Stimulated activated CD4-positive, alpha-beta T cell treated with anti-CD3 and anti-CD28 coated beads, Interleukin-15, amount 100 ng/mL, for 24 hours (primary cell): ENCODE measurements around the gene PKP4.
"Not testable (repeated sequence)": the region's sequence is repeated elsewhere in the genome, so short reads cannot be mapped to it uniquely, and the experiment has no call there.

Experiments used
- DNase-seq: peaks from one replicate; pipeline ENCODE4 v3.0.0-alpha.2; 2020

PKP4 gene

DNA sequence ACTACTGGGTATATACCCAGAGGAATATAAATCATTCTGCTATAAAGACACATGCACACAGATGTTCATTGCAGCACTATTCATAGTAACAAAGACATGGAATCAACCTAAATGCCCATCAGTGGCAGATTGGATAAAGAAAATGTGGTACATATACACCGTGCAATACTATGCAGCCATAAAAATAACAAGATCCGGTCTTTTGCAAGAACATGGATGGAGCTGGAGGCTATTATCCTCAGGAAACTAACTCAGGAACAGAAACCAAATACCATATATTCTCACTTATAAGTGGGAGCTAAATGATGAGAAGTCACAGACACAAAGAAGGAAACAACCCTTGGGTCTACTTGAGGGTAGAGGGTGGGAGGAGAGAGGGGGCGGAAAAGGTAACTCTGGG is 16.5 kb downstream of the PKP4 start:
- DNase-seq, result not testable (repeated sequence)

DNA sequence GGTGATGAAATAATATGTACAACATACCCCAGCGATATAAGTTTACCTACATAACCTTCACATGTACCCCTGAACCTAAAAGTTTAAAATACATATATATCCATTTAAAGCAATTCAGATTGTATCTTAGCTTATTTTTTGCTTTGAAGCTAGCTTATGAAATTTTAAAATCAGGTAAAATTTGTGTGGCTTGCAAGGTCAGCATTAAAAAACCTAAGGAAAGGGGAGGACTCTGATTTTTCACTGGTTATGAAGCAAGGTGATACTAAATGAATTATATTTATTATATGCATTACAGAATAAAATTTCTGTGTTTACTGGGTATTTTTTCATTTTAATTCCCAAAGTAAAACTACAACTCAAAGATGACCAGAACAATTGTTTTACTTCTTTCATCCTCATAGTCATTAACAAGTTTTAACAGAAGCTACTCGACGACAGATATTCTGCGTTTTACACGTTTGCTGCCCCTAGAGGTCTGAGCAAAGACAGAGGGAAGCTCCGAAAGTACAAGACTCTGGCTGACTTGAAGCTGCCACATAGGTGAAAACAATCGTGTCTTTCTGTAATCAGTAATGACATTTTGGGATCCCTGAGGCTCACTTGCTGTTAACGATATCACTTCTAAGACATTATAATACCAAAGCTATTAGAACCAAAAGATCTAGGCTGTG is 17.1 kb downstream of the PKP4 start:
- DNase-seq, result no peak

DNA sequence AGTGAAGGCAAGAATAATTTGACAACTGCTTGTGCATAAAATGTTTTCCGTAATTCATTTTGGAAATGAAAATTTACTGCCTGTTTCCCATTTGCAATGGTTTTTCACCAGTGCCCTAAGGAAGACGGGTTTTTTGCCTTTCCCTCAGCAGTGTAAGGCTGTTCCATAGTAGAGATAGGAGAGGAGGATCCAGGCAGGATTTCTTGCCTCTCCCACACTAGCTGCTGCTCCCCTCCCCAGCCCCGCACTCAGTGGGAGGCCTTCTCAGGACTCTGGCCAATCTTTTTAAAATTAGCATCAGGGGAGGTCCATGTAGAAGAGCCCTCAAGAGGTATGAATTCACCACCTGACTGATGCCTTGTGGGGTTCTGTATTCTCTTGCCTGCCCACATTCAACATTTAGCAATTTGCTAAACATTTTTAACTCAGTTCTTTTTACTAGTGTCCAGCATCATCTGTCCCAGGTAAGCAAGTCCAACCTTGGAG is 17.8 kb downstream of the PKP4 start:
- not testable (repeated sequence) for DNase-seq

DNA sequence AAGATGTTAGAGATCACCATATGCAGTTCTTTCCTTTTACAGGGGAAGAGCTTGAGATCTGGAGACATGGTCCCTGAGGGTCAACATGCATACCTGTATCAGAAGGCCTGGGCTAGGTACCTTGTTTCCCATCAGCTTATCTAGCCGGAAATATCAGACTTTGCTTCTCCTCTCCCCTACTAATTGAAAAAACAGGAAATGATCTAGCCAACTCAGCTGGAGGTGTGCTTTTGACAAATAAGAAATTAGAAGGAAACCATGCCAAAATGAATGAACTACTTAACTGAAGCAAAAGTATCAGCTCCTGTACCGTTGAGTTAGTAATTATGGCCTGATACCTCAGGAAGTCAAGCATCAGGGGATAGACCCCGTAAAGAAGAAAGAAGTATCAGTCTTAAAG is 20.4 kb downstream of the PKP4 start:
- no peak for DNase-seq

DNA sequence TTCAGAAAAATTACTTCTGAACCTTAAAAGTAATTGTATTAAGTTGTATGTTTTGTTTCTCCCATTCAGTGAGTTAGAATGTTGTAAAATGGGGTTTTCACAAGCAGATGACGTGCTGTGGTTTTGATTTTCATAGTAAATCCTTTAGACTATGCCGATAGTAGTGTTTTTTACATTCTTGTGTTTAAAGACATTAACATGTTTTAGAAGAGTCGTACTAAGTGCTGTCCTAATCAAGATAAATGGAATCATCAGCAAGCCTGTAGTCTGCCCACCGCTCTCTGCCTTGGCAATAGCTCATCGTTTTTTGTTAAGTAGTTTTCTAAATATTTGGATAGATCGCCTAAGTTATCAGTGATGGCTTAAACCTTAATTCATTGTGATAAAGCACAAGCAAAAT is 21.5 kb downstream of the PKP4 start:
- DNase-seq, result no peak

DNA sequence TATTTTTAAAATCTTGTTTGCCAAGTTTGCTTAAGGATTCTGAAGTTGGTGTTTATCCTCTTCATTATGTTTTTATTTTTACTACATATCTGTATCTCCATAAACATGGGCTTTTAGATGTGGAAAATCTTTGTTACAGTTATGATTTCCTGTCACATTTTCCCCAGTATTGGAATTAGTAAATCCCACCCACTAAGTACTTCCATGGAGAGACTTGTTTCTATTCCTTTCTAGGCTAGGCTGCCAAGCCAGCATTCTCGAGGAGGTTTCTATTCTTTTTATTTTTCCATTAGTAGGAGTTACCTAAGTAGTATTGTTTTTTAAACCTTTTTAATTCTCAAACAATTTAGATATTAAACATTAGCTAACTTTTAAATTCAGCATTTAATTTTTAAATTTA is 22.1 kb downstream of the PKP4 start:
- DNase-seq, result no peak

DNA sequence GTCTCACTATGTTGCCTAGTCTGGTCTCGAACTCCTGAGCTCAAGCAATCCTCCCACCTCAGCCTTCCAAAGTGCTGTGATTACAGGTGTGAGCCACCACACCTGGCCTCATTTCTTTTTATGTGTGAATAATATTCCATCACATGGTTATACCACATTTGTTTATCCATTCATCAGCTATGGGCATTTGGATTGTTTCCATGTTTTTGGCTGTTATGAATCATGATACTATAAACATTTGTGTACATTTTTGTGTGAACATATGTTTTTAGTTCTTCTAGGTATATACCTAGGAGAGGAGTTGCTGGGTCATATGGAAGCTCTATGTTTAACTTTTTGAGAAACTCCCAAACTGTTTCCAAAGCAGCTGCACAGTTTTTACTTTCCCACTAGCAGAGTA is 24.4 kb downstream of the PKP4 start:
- no peak for DNase-seq

DNA sequence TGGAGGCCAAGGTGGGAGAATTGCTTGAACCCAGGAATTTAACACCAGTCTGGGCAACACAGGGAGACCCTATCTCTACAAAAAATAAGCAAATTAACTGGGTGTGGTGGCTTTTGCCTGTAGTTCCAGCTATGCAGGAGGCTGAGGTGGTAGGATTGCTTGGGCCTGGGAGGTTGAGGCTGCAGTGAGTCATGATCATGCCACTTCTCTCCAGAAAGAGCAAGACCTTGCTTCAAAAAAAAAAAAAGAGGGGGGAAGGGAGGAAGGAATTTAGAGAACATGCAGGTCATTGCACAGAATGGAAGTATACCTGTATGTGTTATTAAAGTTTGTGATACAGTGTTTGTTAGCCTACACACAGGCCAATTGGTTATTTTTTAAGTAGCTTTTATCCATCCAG is 25.8 kb downstream of the PKP4 start:
- no peak for DNase-seq

DNA sequence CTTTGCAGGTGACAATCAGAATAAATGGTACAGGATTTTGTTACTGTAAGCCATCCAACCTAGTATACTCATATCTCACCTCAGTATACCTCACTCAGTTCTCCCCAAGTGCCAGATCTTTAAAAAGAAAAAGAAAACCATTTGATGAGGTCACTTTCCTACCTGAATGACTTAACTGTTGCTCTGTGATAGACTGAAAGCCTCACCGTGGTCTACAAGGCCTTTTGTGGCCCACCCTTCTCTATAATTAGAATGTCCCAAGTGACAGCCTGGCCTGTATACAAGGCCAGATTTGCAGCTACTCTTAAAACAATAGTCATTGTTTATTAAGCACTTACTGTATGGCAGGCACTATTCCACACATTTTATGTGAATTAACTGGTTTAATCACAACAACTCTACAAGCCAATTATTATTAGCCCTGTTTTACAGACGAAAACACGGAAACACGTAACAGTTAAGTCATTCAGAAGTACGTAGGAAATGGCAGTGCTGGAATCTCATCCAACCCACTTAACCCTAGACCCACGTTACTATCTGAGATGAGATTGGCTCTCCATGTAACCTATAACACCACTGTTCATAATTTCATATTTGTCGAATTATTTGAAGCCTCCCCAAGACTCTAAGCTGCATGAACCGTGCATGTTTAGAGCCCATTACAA is 28.3 kb downstream of the PKP4 start:
- DNase-seq, result no peak

DNA sequence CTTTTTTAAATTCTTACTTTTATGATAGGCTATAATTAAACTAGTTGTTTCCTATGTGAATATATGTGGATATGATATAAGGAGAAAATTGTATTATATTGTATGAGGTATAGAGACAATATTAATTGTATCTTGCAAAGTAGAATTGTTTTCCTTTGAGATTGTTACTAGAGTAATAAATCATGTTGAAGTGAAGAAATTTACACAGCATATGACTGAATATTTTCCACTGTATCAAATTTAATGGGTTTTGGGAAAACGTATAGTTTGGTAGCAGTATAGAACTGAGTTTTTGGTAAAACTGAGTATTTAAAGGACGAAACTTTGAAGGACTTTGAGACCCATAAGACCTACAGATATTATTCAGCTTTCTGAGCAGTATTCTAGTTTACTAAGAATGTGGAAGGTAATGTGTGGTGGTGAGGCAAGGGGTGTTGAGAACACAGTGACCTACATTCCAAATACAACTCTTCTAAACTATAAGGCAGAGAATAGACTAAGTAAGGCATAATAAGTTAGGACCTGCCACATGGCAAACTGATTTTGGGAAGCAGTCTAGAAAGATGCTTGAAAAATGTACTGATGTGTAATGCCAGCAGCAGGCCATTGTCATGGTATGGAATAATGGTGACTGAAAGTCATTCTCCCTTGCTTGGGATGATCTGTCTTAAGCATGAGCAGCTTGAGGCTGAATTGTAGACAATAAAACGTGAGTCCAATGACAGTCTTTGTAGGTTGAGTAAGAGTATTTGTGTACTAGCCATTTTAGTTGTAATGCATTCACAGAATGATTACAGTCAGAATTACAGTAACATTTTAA is 29.6 kb downstream of the PKP4 start:
- DNase-seq, result no peak

DNA sequence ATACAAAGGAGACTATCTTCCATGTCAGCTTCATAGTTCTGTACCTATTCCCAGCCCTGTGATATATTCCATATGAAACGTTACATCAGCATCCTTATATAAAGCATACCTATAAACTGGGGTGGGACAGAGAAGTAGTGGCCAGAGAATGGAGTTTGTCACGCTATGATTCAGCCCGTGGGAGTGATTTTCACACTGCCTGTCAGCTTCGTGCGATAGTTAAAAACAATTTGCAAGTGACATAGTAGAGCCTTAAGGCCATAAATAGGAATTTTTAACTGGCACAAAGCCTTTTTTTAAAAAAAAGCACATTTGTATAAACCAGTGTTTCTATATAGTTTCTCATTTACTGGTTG is 30.2 kb downstream of the PKP4 start:
- no peak for DNase-seq

DNA sequence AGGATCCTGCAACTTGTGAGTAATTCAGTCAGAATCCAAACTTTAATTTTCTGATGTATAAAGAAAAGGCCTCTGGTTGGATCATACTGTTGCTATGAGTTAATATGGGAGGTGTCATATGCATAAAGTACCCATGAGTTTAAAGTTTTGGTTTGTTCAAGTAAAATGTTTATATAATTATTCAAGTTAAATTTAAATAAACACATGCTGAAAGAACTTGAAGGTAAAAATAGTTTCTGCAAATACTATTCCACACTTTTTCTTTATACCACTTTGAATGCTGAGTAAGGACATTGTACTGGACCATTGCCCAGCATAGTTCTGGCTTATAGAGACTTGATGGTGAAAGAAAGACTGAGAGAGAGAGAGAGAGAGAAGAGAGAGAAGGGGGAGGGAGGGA is 30.7 kb downstream of the PKP4 start:
- no peak for DNase-seq

DNA sequence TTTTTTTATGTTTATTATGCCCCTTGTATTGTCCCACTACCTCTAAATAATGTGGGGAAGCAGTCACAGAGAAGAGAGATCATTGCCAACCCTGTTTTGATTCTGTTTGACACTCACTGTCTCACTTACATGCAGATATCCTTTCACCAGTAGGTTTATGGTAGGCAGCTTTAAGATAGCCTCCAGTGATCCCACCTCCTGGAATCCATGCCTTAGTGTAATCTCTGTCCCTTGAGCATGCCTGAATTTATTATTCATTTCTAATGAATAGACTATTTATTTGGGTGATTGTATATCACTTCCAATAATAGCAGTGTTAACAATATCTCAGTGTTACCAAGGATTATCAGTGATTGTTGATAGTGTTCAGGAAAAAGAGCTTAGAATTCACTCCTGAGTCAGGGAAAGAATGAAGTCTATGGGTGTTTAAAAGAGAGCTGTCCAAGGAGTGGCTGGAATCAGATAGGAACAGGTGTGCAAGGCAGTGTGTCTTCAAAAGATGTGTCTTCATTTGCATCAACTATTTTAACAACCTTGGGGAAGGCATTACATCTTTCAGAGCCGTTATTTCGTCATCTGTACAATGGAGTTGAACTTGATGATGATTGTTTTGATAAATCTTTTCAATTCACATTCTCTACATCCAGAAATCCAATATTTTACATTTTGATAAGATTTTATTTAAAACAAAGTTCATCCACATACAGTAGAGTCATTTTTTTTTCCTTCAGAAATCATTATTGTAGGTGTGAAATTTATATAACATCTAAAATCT is 31.9 kb downstream of the PKP4 start:
- DNase-seq, result no peak

DNA sequence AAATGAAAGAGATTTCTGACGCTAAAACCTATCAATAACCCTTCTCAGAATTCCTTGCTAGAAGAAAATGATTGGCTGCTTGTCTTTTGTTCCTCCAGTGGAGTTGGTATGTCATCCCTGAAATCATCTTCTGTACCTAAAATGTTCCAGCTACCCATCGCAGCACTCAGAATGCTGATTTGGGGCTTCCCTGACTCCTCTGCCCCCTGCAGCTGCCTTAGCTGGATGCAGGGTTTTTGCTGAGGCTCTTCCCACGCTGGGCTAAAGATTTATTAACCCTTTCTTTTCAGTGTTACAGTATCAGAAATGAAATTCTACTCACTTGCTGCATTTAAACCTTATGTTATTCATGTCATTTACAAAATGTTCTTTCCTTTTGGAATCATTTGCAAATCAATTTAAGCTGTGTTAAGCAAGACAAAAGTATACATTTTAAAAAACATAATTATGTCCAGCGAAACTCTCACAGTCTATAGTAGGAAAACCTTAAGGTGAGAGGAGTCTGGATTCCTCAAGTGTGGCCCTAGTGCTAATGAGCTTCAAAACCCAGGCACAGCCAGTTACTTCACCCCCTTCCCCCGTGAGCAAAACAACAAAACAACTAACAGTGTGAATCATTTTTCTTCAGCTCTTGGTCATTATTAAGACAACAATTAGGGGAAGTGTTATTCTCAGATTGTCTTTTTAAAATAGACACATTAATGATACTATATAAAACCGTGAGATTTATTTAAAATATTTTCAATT is 32.8 kb downstream of the PKP4 start:
- DNase-seq, result no peak

DNA sequence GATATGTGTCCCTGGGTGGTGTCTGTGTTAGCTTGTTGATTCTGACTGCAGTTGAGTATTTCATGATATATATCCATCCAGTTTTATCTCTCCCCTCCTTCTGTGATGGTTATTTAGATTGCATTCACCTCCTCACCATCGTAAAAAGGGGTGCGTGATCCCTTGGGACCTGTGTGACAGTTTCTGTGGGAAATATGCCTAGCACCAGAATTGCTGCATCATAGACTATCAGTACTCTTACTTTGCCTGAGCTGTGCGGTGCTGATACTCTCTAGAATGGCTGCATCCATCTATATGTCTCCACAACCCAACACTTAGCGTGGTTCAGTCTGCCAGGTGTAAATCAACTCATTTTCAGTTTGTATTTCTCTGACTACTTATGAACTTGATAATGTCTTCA is 34.3 kb downstream of the PKP4 start:
- no peak for DNase-seq

DNA sequence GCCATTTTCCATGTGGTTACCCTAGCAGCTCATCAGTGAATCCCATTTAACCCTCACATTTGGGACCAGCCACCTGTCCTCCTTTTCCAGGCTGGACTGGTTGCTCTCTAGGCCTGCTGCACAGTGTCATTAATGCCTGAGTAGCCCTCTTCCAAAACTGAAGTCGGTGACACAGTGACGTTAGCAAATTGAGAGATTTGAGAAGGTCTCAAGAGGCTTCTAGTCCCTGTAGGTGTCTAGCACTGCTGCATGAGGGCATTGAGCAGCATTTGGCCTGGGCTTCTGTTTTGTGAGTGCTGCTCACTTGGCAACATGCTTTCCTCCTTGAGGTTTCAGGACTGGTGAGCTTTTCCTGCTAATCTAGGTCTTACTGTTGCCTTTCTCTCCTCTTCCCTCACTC is 36.7 kb downstream of the PKP4 start:
- DNase-seq, result no peak

DNA sequence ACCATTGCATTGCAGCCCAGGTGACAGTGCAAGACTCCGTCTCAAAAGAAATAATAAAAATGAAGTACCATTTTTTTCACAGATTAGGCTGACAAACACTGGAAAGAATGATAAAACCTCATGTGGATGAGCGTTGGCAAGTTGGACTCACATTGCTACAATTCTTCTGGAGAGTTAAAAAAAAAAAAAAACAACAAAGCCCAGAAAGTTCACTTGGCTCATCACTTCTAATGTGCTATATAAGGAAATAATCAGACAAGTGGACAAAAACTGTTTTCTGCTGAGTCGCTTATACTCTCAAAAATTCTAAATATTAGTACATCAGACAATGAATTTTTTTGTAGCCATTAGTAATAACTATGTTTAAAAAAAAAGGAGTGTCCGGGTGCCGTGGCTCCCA is 38.4 kb downstream of the PKP4 start:
- DNase-seq, result no peak

DNA sequence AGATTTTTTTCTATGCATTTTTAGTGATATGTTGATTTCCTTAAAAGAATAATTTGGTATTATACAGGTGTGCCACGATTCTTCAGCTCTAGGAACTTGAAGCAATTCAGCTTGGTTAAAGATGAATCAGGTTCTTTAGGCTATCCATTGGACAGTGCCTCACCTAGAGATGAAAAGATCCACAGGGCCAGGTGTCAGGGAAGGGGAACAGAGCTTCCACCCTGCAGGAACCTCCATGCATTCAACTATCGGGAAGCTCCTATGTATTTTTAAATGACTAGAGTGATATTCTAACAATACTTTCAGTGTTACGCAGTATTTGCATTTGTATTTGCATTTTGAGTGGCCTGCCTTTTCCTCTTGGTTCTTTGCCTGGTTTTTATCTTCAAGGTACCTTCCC is 40.2 kb downstream of the PKP4 start:
- DNase-seq, result no peak

DNA sequence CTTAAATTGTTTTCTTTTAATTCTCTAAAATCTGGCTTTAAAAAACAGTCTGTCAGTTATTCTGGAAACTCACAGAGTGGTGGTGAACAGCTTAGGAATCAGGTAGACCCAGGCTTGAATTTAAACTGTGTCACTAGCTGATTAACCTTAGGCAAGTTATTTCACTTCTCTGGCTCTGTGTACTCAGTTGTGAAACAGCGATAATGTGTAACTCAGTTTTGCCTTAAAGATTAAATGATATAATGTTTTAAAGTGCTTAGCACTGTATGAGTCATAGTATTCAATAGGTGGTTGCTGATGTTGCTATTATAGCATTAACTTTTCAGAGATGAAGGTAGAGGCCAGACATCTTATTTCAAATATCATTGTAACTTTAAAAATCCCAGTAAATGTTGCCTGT is 40.7 kb downstream of the PKP4 start:
- DNase-seq, result no peak

DNA sequence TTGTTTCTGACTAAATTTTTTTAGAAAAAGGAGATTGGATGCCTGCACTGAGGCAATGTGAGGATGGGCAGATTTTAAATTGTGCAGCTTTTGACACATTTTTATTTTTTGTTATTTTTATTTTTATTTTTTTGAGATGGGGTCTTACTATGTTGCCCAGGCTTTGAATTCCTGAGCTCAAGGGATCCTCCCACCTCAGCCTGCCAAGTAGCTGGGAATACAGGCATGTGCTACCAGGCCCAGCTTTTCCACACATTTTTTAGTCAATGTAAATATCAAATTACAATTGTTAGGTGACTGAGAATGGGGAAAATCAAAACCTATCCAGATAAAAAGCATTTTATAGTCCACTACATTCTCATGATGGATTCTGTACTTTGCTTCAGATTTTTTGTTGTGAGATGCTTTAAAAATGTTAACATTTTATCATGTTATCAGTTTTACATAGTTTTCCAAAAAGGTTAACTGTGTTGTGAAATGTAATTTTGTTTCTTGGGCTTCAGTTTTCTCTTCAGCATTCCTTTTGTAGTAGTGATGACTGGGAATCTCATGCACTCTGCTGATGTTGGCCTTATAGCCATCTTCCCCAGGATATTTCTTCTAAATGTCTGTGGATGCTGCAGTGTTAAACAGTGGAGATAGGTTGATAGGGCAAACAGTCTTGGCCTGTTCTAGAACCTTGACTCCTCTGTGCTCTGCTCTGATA is 41.4 kb downstream of the PKP4 start:
- DNase-seq, result no peak

DNA sequence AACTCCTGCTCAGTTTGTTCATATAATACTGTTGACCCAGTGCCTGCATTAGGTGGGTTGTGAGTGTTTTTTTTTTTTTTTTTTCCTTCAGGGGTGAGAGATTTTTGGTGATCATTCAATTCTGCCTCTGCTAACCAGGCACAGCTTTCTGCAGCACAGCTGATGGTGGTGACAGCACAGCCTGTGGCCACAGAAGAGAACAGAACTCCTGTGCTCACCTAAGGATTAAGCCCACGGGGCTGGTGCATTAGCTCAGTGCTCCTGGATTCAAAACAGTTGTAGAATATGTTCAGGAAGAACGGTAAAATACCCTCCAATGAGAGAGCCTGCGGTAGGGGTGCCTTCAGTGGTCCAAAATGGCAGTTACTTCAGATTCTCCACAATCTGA is 42.0 kb downstream of the PKP4 start:
- DNase-seq, result no peak

DNA sequence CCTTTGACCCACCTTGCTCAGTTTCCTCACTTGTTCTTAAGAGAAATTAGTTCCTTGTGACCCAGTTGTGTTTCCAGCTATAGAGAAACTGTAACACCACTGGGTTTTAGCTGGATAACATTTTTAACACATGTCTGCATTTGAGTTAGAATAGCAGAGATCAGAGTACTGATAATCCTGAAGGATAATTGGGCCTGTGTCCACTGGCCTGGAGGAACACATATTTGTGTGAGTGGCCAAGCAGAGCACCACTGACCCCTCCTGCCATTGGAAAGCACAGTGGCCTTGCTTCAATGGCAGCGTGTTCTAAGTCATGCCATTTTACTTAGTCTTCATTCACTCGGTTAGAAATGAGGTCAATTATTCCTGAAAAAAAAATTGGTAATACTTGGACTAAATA is 42.6 kb downstream of the PKP4 start:
- no peak for DNase-seq
